ENCODE measurements around the gene SFXN5. TPM values are rescaled to one million over a fixed set of nuclear protein-coding genes. Genes with fewer than 3 reads are reported as not detected.

SFXN5 gene
- total RNA-seq, 1 donor from 2014 or later = 21.8 TPM

DNA sequence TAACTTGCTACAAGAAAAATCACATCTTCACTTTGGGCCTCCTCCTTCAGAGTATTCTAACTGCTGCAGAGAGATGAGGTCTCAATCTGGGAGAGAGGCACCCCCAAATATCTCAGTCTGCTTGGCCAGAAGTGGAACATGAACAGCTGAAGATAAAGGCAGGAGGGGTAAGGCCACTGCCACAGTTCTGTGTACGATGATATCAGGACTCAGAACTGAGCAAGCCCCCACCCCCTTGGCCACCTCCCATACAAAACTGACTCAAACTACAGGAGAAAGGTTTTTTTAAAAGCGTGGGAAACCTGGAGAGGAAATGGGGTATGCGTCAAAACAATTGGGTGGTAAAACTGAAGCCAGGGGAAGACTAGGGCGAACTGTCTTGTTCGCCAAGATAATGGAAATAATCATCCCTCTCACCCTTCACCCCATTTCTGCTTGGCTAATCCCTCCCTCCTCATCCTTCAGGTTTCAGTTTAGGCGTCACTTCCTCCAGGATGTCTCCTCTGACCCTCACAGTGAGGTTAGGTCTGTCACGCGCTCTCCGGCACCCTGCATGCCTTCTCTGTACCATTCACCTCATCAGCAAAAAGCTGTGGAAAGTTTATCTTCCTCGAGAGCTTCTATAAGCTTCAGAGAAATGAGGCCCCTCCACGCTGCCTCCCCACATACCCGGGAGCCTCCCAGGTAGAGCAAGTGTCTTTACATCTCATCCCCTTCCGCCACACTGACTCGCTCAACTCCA, 64.4 kb downstream of the SFXN5 start:
- H3K4me1 Mint-ChIP-seq = no peaks in the 10 kb centered on the region
- no peak overlapping the region for H3K4me3 Mint-ChIP-seq
- no peaks in the 10 kb centered on the region for H3K9me3 Mint-ChIP-seq
- no peak for DNase-seq (ENCODE audit: low read depth, low spot score)
- TF ChIP-seq, protein P1, sequence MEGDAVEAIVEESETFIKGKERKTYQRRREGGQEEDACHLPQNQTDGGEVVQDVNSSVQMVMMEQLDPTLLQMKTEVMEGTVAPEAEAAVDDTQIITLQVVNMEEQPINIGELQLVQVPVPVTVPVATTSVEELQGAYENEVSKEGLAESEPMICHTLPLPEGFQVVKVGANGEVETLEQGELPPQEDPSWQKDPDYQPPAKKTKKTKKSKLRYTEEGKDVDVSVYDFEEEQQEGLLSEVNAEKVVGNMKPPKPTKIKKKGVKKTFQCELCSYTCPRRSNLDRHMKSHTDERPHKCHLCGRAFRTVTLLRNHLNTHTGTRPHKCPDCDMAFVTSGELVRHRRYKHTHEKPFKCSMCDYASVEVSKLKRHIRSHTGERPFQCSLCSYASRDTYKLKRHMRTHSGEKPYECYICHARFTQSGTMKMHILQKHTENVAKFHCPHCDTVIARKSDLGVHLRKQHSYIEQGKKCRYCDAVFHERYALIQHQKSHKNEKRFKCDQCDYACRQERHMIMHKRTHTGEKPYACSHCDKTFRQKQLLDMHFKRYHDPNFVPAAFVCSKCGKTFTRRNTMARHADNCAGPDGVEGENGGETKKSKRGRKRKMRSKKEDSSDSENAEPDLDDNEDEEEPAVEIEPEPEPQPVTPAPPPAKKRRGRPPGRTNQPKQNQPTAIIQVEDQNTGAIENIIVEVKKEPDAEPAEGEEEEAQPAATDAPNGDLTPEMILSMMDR (conservative IDR thresholded peaks at IDR 0.05) = no peak
- H3K27ac Mint-ChIP-seq (ENCODE audit: unreplicated experiment) = peak overlapping the region; percentile 14
- no peaks in the 10 kb centered on the region for H3K36me3 Mint-ChIP-seq (ENCODE audit: low read depth)
- no peaks in the 10 kb centered on the region for H3K27me3 Mint-ChIP-seq (ENCODE audit: low read depth)

DNA sequence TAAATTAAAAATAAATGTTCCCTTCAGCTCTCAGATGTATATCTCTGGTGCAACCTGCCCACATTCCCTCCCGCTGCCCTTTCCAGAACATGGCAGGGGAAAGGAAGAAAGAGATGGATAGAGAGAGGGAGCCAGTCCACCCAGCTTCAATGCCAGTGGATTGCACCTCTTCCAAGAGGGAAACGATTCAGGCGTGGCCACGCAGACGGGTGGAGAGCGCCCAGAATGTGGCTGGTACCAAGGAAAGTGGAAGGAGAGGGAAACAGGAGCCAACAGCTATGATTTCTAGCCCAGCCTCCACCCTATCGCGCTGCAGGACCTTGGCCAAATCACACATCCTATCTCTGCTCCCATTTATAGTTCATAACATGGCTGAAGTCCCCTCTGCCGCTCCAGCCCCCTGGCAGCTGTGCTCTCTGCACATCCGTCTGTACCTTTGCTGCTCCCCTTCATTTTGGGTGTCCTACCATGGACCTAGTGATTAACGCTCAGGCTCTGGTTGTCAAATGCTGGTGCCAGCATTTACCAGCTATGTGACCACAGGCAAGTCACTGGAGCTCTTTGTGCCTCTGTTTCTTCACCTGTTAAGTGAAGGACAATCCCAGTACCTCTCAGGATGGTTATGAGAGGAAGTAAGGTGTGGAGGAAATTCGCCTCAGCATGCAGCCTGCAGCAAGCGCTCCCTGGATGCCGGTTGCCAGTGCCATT, 66.5 kb downstream of the SFXN5 start:
- Mint-ChIP-seq H3K36me3 (ENCODE audit: low read depth) (no peaks in the 10 kb centered on the region), H3K27ac (ENCODE audit: unreplicated experiment) (no peak overlapping the region), H3K9me3 (no peaks in the 10 kb centered on the region), H3K27me3 (ENCODE audit: low read depth) (no peaks in the 10 kb centered on the region), H3K4me3 (no peak overlapping the region), H3K4me1 (no peaks in the 10 kb centered on the region)
- DNase-seq (ENCODE audit: low read depth, low spot score) = no peak
- TF ChIP-seq, protein P1 (conservative IDR thresholded peaks at IDR 0.05) = no peak

DNA sequence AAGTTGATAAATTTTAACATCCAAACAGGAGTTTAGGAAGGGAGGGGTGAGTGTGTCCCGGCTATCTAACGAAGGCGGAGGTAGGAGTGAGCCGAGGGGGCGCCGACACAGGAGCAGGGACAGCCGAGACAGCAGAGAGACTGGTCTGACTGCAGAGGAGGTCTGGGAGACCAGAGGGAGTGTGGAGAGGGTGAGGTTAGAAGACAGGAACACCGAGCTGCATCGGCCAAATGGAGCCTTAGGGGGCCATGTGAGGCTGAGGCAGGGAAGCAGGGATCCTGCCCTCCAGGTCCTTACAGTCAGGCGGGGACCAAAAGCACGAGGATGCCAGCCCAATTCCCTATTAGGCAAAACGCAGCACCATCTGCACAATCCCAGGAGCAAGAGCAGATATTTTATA, 67.0 kb downstream of the SFXN5 start:
- H3K4me3 Mint-ChIP-seq = no peak overlapping the region
- H3K36me3 Mint-ChIP-seq (ENCODE audit: low read depth) = no peaks in the 10 kb centered on the region
- no peaks in the 10 kb centered on the region for H3K9me3 Mint-ChIP-seq
- TF ChIP-seq, protein P1 (conservative IDR thresholded peaks at IDR 0.05) = no peak
- H3K27ac Mint-ChIP-seq (ENCODE audit: unreplicated experiment) = no peak overlapping the region
- DNase-seq (ENCODE audit: low read depth, low spot score) = no peak
- no peaks in the 10 kb centered on the region for H3K27me3 Mint-ChIP-seq (ENCODE audit: low read depth)
- no peaks in the 10 kb centered on the region for H3K4me1 Mint-ChIP-seq

DNA sequence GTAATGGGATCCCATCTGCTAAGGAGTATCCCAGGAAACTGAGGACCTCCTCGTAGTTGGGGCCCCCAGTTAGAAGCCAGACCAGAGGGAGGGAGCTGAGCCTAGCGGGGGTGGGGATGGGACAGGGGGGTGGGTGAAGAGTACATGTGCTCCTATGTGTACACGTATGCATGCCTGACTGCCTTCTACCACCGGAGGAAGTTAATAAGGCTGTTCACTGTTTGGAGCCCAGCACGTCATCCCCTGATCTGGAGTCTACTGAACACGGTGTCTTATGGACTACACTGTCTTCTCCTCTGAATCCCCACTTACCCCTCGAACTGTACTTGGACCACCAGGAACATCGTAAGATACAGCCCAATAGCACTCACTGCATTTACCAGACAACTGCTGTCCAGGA, 68.5 kb downstream of the SFXN5 start:
- H3K9me3 Mint-ChIP-seq = no peaks in the 10 kb centered on the region
- H3K27ac Mint-ChIP-seq (ENCODE audit: unreplicated experiment) = no peak overlapping the region
- no peaks in the 10 kb centered on the region for H3K27me3 Mint-ChIP-seq (ENCODE audit: low read depth)
- no peaks in the 10 kb centered on the region for H3K36me3 Mint-ChIP-seq (ENCODE audit: low read depth)
- TF ChIP-seq, protein P1 (conservative IDR thresholded peaks at IDR 0.05) = no peak
- no peaks in the 10 kb centered on the region for H3K4me1 Mint-ChIP-seq
- no peak overlapping the region for H3K4me3 Mint-ChIP-seq
- DNase-seq (ENCODE audit: low read depth, low spot score) = no peak

DNA sequence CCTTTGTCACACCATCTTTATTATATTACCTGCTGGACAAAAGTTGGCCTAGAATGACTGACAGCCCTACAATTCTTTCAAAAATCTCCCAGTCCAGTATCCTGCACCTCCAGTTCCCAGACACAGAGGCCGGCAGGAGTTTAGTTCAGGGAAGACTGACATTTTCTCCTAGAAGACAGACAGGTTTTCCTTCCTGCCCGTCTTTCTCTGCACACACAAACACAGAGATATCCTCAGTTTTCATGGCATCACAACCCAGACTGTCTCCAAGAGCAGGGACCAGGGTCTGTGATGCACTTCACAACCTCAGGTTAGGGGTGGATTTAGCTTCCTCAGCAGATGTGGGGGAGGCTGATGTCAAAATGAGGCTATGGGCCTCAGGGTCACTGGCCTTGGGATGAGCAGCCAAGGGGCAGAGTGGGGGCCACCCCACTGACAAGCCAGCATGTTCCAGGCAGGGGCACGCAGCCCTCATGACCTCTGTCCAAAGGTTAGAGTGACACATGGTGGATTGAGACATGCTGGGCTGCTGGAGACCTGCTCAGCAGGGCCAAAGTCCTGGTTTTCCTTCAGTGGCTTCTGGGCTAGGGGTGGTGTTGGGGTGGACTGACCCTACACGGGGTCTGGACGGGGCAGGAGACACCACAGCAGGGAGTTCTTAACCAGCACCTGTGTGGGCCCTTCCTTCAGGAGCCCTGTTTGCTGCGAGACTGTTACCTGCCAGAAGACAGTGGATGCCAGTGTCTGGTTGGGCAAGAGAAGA, 70.5 kb downstream of the SFXN5 start:
- H3K4me3 Mint-ChIP-seq = no peak overlapping the region
- H3K36me3 Mint-ChIP-seq (ENCODE audit: low read depth) = no peaks in the 10 kb centered on the region
- no peaks in the 10 kb centered on the region for H3K9me3 Mint-ChIP-seq
- DNase-seq (ENCODE audit: low read depth, low spot score) = no peak
- H3K27ac Mint-ChIP-seq (ENCODE audit: unreplicated experiment) = no peak overlapping the region
- no peaks in the 10 kb centered on the region for H3K27me3 Mint-ChIP-seq (ENCODE audit: low read depth)
- TF ChIP-seq, protein P1 (conservative IDR thresholded peaks at IDR 0.05) = no peak
- no peaks in the 10 kb centered on the region for H3K4me1 Mint-ChIP-seq

All from neural crest cell (in vitro differentiated cells).